ENCODE measurements around the gene SBF2. TPM values are rescaled to one million over a fixed set of nuclear protein-coding genes. Genes with fewer than 3 reads are reported as not detected.
A peak's percentile ranks its signal among the peaks of the same experiment; 100 is the strongest.

Gene SBF2
- total and polyA plus RNA-seq, 2 of the 13 experiments (the other 11 are each of a cell fraction or from before 2014, with no cell fraction given): 24.0 to 45.8 TPM

GRCh38 chr11:10285148-10285802 is 8.7 kb downstream of the SBF2 start (continued):
- TF ChIP-seq RERE (CRISPR knock-in tag; IDR thresholded peaks at IDR 0.05; ENCODE audit: low read depth) (peak; percentile 38; the same call in 1 of the 2 replicates), ZNF263 (CRISPR knock-in tag; IDR thresholded peaks at IDR 0.05) (no peak), FOSL2 (CRISPR knock-in tag; IDR thresholded peaks at IDR 0.05) (no peak), MED1 (CRISPR knock-in tag; IDR thresholded peaks at IDR 0.05) (peak; percentile 28; the same call in 1 of the 2 replicates), JUNB (CRISPR knock-in tag; IDR thresholded peaks at IDR 0.05; ENCODE audit: borderline replicate concordance) (no peak), ZNF432 (CRISPR knock-in tag; IDR thresholded peaks at IDR 0.05; ENCODE audit: borderline replicate concordance) (no peak), ZNF629 (CRISPR knock-in tag; conservative IDR thresholded peaks at IDR 0.05) (no peak), ZSCAN29 (CRISPR knock-in tag; conservative IDR thresholded peaks at IDR 0.05) (no peak), RBFOX2 (IDR thresholded peaks at IDR 0.05; ENCODE audit: low read depth, low read length) (0 out of 2 replicates have a peak, but pooled peaks have one; percentile 33), ZNF430 (CRISPR knock-in tag; IDR thresholded peaks at IDR 0.05) (no peak), ZNF468 (CRISPR knock-in tag; IDR thresholded peaks at IDR 0.05) (no peak), MED8 (CRISPR knock-in tag; IDR thresholded peaks at IDR 0.05; ENCODE audit: insufficient replicate concordance) (no peak), ARNTL (CRISPR knock-in tag; IDR thresholded peaks at IDR 0.05) (no peak), NR3C1 (CRISPR knock-in tag; IDR thresholded peaks at IDR 0.05) (no peak), NCOA2 (CRISPR knock-in tag; IDR thresholded peaks at IDR 0.05) (peak; percentile 83)
- TF ChIP-seq, protein P1, sequence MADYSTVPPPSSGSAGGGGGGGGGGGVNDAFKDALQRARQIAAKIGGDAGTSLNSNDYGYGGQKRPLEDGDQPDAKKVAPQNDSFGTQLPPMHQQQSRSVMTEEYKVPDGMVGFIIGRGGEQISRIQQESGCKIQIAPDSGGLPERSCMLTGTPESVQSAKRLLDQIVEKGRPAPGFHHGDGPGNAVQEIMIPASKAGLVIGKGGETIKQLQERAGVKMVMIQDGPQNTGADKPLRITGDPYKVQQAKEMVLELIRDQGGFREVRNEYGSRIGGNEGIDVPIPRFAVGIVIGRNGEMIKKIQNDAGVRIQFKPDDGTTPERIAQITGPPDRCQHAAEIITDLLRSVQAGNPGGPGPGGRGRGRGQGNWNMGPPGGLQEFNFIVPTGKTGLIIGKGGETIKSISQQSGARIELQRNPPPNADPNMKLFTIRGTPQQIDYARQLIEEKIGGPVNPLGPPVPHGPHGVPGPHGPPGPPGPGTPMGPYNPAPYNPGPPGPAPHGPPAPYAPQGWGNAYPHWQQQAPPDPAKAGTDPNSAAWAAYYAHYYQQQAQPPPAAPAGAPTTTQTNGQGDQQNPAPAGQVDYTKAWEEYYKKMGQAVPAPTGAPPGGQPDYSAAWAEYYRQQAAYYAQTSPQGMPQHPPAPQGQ (CRISPR knock-in tag; IDR thresholded peaks at IDR 0.05; ENCODE audit: borderline replicate concordance): no peak
- TF ChIP-seq, protein P2, sequence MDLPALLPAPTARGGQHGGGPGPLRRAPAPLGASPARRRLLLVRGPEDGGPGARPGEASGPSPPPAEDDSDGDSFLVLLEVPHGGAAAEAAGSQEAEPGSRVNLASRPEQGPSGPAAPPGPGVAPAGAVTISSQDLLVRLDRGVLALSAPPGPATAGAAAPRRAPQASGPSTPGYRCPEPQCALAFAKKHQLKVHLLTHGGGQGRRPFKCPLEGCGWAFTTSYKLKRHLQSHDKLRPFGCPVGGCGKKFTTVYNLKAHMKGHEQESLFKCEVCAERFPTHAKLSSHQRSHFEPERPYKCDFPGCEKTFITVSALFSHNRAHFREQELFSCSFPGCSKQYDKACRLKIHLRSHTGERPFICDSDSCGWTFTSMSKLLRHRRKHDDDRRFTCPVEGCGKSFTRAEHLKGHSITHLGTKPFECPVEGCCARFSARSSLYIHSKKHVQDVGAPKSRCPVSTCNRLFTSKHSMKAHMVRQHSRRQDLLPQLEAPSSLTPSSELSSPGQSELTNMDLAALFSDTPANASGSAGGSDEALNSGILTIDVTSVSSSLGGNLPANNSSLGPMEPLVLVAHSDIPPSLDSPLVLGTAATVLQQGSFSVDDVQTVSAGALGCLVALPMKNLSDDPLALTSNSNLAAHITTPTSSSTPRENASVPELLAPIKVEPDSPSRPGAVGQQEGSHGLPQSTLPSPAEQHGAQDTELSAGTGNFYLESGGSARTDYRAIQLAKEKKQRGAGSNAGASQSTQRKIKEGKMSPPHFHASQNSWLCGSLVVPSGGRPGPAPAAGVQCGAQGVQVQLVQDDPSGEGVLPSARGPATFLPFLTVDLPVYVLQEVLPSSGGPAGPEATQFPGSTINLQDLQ (CRISPR knock-in tag; IDR thresholded peaks at IDR 0.05): no peak
- TF ChIP-seq, protein P3, sequence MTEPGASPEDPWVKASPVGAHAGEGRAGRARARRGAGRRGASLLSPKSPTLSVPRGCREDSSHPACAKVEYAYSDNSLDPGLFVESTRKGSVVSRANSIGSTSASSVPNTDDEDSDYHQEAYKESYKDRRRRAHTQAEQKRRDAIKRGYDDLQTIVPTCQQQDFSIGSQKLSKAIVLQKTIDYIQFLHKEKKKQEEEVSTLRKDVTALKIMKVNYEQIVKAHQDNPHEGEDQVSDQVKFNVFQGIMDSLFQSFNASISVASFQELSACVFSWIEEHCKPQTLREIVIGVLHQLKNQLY (CRISPR knock-in tag; IDR thresholded peaks at IDR 0.05): no peak
- TF ChIP-seq, protein P4, sequence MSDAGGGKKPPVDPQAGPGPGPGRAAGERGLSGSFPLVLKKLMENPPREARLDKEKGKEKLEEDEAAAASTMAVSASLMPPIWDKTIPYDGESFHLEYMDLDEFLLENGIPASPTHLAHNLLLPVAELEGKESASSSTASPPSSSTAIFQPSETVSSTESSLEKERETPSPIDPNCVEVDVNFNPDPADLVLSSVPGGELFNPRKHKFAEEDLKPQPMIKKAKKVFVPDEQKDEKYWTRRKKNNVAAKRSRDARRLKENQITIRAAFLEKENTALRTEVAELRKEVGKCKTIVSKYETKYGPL (CRISPR knock-in tag; IDR thresholded peaks at IDR 0.05): no peak
